Loucy (cell line): Measurements from ENCODE around the gene GJB6.

Experiments used
- H2AFZ ChIP-seq: fragments of 200-600 bp; sonication (generic); 2 replicates; pipeline ENCODE4 v1.6.0; 2016; ENCODE audit warnings: antibody characterized with exemption, mild to moderate bottlenecking, low read length, moderate library complexity
- H3F3A ChIP-seq: fragments of 200-600 bp; 2 replicates; pipeline ENCODE4 v1.6.0; 2016; ENCODE audit warnings: antibody characterized with exemption, low read depth, mild to moderate bottlenecking
- H3K27me3 ChIP-seq: fragments of 200-600 bp; sonication (generic); 2 replicates; pipeline ENCODE4 v1.6.1; 2014; ENCODE audit warnings: low read length, mild to moderate bottlenecking; ENCODE audit not compliant: insufficient read depth, poor library complexity, severe bottlenecking
- H3K36me3 ChIP-seq: fragments of 200-600 bp; sonication (generic); 2 replicates; pipeline ENCODE4 v1.6.1; 2016; ENCODE audit warnings: low read length; ENCODE audit not compliant: insufficient read depth
- H3K4me1 ChIP-seq: fragments of 200-600 bp; sonication (generic); 2 replicates; pipeline ENCODE4 v1.5.1; 2014; ENCODE audit warnings: low read length, mild to moderate bottlenecking; ENCODE audit not compliant: insufficient read depth, poor library complexity, severe bottlenecking
- H3K4me2 ChIP-seq: fragments of 200-600 bp; sonication (generic); 2 replicates; pipeline ENCODE4 v1.6.0; 2014; ENCODE audit warnings: antibody characterized with exemption, low read length, low read depth, mild to moderate bottlenecking; ENCODE audit not compliant: poor library complexity, severe bottlenecking
- H3K4me3 ChIP-seq: fragments of 200-600 bp; sonication (generic); 2 replicates; pipeline ENCODE4 v1.5.1; 2014; ENCODE audit warnings: low read length, mild to moderate bottlenecking, mixed read lengths; ENCODE audit not compliant: poor library complexity, severe bottlenecking
- H3K79me2 ChIP-seq: fragments of 200-600 bp; sonication (generic); 2 replicates; pipeline ENCODE4 v1.6.1; 2014; ENCODE audit warnings: low read length; ENCODE audit not compliant: insufficient read depth
- H3K9ac ChIP-seq: fragments of 200-600 bp; sonication (generic); 2 replicates; pipeline ENCODE4 v1.6.0; 2014; ENCODE audit warnings: mild to moderate bottlenecking, low read depth, low read length, moderate library complexity; ENCODE audit not compliant: poor library complexity, severe bottlenecking
- H3K9me2 ChIP-seq: fragments of 200-600 bp; sonication (generic); replicated peaks from 2 replicates; pipeline ENCODE4 v1.6.1; 2016; ENCODE audit warnings: low read depth, low read length, mixed read lengths
- H3K9me3 ChIP-seq: fragments of 200-600 bp; sonication (generic); 2 replicates; pipeline ENCODE4 v1.6.1; 2014; ENCODE audit warnings: mild to moderate bottlenecking, antibody characterized with exemption, low read length, low read depth; ENCODE audit not compliant: insufficient read depth
- H4K20me1 ChIP-seq: fragments of 200-600 bp; sonication (generic); 2 replicates; pipeline ENCODE4 v1.6.0; 2014; ENCODE audit warnings: antibody characterized with exemption, low read length, mild to moderate bottlenecking; ENCODE audit not compliant: insufficient read depth, poor library complexity, severe bottlenecking
- EZH2phosphoT487 ChIP-seq: fragments of 200-600 bp; IDR thresholded peaks from 2 replicates; pipeline ENCODE4 v1.6.1; 2018; ENCODE audit warnings: antibody characterized with exemption, mild to moderate bottlenecking, moderate library complexity, borderline replicate concordance
- TF ChIP-seq, protein P1 (sequence below): fragments of 200-600 bp; sonication (generic); conservative IDR thresholded peaks from 2 replicates; pipeline ENCODE4 v1.5.1; 2014; ENCODE audit warnings: mild to moderate bottlenecking, antibody characterized with exemption, low read length

GJB6 gene

DNA sequence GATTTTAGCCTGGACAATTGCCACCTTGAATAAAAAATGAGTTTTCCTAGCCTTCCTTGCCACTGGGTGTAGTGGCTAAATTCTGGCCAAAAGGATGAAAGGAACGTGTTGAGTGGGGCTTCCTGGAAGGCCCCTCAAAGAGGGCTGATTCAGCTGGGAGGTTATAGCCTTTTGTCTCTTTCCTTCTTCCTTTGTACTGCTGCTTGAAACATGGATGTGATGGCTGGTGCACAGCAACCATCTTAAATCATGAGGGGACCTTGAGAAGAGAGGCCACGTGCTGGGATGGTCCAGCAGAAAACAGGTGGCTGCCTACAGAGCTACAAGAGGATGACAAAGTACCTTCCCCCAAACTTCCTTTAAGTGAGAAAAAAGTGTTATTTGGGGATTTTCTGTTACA, 40.0 kb upstream of the GJB6 start:
- TF ChIP-seq, protein P1, sequence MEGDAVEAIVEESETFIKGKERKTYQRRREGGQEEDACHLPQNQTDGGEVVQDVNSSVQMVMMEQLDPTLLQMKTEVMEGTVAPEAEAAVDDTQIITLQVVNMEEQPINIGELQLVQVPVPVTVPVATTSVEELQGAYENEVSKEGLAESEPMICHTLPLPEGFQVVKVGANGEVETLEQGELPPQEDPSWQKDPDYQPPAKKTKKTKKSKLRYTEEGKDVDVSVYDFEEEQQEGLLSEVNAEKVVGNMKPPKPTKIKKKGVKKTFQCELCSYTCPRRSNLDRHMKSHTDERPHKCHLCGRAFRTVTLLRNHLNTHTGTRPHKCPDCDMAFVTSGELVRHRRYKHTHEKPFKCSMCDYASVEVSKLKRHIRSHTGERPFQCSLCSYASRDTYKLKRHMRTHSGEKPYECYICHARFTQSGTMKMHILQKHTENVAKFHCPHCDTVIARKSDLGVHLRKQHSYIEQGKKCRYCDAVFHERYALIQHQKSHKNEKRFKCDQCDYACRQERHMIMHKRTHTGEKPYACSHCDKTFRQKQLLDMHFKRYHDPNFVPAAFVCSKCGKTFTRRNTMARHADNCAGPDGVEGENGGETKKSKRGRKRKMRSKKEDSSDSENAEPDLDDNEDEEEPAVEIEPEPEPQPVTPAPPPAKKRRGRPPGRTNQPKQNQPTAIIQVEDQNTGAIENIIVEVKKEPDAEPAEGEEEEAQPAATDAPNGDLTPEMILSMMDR = no peak
- TF ChIP-seq EZH2phosphoT487 = no peak
- no peaks in the 10 kb centered on the region for H3F3A ChIP-seq
- no peaks in the 10 kb centered on the region for H3K9me3 ChIP-seq
- H3K36me3 ChIP-seq = no peaks in the 10 kb centered on the region
- H3K4me2 ChIP-seq = no peak overlapping the region
- no peak overlapping the region for H2AFZ ChIP-seq
- no peak overlapping the region for H3K4me3 ChIP-seq
- H3K9me2 ChIP-seq = no peaks in the 10 kb centered on the region
- H3K4me1 ChIP-seq = no peaks in the 10 kb centered on the region
- no peaks in the 10 kb centered on the region for H4K20me1 ChIP-seq
- H3K79me2 ChIP-seq = no peaks in the 10 kb centered on the region
- H3K27me3 ChIP-seq = no peaks in the 10 kb centered on the region
- H3K9ac ChIP-seq = no peak overlapping the region

DNA sequence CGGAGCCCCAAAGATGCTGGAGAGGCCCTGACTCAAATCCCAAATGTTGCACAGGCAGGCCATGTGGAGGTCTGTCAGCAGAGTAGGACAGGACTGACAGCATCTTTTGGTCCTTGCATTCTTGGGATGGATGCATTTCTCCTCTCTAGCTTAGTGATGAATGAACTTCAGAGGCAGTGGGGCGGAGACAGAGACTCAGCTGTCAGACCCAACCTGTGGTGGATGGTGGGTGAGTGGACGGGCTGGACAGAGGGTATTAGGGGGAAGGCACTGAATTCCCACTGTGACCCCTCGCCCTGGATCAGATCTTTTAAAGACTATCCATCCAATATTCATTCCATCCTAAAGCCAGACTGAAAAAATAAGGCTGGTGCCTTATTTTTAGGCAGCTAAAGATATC, 39.3 kb upstream of the GJB6 start:
- Histone ChIP-seq H3K27me3 (no peaks in the 10 kb centered on the region), H3K9me2 (no peaks in the 10 kb centered on the region), H4K20me1 (no peaks in the 10 kb centered on the region), H2AFZ (no peak overlapping the region), H3K79me2 (no peaks in the 10 kb centered on the region), H3K4me3 (no peak overlapping the region), H3F3A (no peaks in the 10 kb centered on the region), H3K9ac (no peak overlapping the region), H3K9me3 (no peaks in the 10 kb centered on the region), H3K4me1 (no peaks in the 10 kb centered on the region), H3K4me2 (no peak overlapping the region), H3K36me3 (no peaks in the 10 kb centered on the region)
- TF ChIP-seq, protein P1 = no peak
- no peak for TF ChIP-seq EZH2phosphoT487

DNA sequence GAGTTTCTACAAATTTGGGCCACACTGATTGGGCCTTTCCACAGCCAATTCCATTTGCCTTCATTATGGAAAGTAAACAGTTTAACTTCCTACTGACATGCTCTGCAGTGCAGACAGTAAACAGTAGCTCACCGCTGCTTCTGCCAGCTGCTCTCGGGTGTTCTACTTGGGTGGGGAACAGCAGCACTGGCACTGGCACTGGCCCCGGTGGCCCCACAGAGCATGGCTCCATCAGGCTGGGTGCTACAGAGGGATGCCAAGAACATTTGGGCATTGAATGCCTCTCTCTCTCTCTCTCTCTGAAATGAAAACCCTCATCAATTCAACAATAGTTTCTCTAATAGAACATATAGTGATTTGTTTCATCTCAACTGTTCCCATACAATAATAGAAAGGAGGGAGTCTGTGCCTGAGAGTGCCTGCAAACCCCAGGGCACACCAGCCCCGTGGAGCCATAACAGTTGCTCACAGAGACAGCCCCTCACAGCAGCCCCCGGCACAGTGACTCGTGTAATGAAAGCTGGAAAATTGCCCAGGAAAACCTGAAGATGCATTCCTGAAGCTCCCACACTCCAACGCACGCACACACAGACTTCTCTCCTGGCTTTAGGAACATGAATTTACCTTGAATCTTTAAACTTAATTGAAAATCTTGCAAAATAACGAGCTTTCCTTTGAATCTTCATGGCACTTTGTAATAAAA, 38.2 kb upstream of the GJB6 start:
- no peak overlapping the region for H3K9ac ChIP-seq
- H4K20me1 ChIP-seq = no peaks in the 10 kb centered on the region
- H3K9me3 ChIP-seq = no peaks in the 10 kb centered on the region
- H3K27me3 ChIP-seq = no peaks in the 10 kb centered on the region
- H3K4me1 ChIP-seq = no peaks in the 10 kb centered on the region
- H2AFZ ChIP-seq = no peak overlapping the region
- no peaks in the 10 kb centered on the region for H3F3A ChIP-seq
- no peaks in the 10 kb centered on the region for H3K36me3 ChIP-seq
- H3K4me3 ChIP-seq = no peak overlapping the region
- no peak overlapping the region for H3K4me2 ChIP-seq
- no peaks in the 10 kb centered on the region for H3K9me2 ChIP-seq
- H3K79me2 ChIP-seq = no peaks in the 10 kb centered on the region
- TF ChIP-seq EZH2phosphoT487 = no peak
- TF ChIP-seq, protein P1 = no peak
